ENCODE results near the gene TTLL9.

Gene TTLL9

DNA sequence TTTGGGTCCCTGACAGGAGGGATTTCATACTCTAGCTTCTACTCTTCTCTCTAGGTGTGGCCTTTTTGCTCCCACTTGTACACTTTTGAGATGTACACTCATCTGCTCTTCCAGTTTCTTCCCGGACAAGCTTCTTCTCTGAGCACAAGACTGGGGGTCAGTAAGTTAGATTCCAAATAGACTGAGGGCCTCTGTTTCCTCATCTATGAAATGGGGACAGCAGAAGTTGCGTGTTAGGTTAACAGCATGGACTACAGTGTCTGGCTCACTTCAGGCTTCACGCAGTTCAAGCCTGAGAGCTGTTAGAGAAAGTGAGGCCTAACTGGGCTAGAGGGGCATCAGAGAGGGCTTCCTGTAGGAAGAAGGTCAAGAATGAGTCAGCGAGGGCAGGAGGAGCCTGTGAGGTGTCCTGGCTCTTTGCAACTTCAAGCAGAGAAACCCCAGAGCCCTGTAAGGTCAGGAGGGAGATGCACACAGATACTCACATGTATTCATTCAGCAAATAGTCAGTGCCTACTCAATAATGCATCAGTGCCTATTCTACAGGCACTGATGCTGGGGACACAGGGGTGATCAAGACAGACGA, 118.1 kb downstream of the TTLL9 start:
- DNase-seq = no peak

DNA sequence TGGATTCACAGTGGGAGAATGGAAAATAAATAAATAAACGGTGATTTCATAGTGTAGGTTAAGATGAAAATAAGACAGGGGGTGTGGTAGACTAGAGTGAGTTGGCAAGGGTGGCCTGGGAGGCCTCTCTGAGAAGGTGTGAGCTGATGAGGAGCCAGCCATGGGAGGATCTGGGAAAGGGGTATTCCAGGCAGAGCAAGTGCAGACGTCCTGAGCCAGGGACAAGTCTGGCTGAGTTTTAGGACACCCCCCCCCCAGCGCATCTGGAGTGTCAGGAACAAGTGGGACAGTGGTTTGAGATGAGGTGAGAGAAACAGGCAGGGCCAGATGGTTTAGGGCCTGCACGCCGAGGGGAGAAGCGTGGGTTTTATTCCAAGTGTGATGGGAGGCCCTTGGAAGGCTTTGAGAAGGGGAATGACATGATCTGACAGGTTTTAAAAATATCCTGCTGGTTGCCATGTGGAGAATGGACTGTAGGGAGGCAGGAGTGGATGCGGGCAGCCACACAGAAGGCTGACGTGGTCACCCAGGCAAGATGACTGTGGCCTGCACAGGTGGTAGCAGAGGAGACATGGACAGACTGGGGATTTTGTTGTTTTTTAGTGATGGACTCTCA, 118.7 kb downstream of the TTLL9 start:
- DNase-seq = no peak

DNA sequence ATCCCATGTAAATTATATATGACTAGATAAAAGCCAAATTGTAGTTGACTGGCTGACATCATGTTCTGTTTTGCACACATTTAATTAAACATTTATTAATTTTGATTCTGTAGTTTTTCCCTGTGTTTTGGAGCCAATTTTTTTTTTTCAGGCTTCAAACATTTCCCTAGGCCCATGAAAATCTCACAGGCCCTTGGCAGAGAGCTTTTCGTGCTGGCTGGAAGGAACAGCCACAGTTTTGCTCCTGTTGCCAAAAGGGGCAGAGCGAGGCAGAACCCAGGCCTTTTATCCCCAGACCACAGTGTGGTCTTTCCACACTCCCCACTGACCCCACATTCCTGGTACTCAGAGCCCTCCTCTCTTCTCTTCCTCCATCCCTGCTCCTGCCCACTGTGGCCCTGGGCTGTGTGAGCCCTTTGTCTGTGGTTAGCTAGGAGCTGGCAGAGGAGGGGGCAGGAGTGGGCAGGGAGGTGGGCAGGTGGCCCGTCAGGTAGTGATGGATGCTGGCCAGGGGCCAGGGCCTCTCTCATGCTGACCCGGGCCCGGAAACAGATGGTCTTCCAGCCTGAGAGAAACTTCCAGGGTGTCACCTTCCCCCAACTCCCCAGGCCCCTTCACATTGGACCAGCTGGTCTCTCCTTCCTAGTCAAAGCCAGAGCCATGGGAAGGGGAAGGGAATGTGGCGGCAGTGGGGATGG, 120.4 kb downstream of the TTLL9 start:
- DNase-seq = no peak

DNA sequence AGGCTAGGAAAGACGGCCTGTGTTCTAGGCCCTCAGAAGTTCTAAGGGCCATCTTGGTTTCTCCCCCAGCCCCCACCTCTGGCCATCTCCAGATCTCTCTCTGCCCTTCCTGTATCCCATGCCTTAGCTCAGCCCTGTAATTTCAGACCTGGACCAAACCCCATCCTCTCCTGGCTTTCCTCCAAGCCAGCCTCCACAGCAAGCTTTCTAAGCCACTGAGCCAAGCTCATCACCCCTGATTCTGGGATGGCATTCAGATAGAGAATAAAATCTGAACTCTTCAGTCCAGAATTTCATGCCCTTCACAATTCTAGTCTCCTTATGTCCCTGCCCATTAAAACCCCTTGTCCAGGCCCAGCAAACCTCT, 120.9 kb downstream of the TTLL9 start:
- no peak for DNase-seq

DNA sequence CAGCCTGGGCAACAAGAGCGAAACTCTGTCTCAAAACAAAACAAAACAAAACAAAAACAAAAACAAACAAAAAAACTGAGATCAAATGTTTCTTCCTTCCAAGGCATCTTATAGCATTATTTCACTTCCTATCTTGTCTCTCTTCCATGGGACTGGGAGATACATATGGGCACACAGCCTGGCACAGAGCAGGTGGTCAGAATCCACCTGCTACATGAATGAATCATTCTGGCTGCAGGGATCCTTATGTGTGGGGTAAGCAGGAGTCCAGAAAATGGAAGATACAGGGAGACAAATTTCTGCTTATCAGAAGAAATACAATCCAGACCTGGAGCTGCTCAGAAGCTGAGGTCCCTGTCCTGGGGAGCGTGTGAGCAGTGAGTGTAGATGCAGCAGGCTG, 121.7 kb downstream of the TTLL9 start:
- DNase-seq = no peak

All from T-helper 1 cell (primary cell).